OCI-LY7 (cell line): ENCODE data around the gene LDHB. TPM values are rescaled to one million over a fixed set of nuclear protein-coding genes. Genes with fewer than 3 reads are reported as not detected.

Source experiments
- BruUV-seq: library from RNA; stranded (reverse); fragments of 400-500 nt; replicated peaks from 2 replicates; lab custom pipeline; 2021; lab: Mats Ljungman, UMichigan
- CTCF ChIA-PET: fragments of 300-600 bp; sonication (Branson Sonifier 250); formaldehyde crosslinking; loops from one replicate; lab custom pipeline; 2022; ENCODE audit warnings: antibody characterized with exemption; ENCODE audit not compliant: unreplicated experiment; lab: Charles Lee
- POLR2A ChIA-PET: fragments of 300-600 bp; sonication (Branson Sonifier 250); formaldehyde crosslinking; loops from one replicate; lab custom pipeline; 2022; ENCODE audit warnings: antibody characterized with exemption; lab: Charles Lee
- DNase-seq: peaks from one replicate; pipeline ENCODE4 v3.0.0-alpha.2; 2015; ENCODE audit warnings: low spot score
- H2AFZ ChIP-seq: fragments of 200-600 bp; sonication (generic), shearing (Covaris generic); 2 replicates; pipeline ENCODE4 v1.6.1; 2014; ENCODE audit warnings: mild to moderate bottlenecking, antibody characterized with exemption, low read length, moderate library complexity
- H3K27ac ChIP-seq: fragments of 200-600 bp; sonication (generic); 2 replicates; pipeline ENCODE4 v1.5.1; 2014; ENCODE audit warnings: mixed run types, low read depth, mild to moderate bottlenecking, moderate library complexity, low read length, inconsistent platforms; ENCODE audit not compliant: poor library complexity, severe bottlenecking
- H3K36me3 ChIP-seq: fragments of 200-600 bp; sonication (generic); 2 replicates; pipeline ENCODE4 v1.6.1; 2014; ENCODE audit warnings: mild to moderate bottlenecking, antibody characterized with exemption, low read length, moderate library complexity, mixed read lengths; ENCODE audit not compliant: insufficient read depth
- H3K4me1 ChIP-seq: fragments of 200-600 bp; sonication (generic); 2 replicates; pipeline ENCODE4 v1.5.1; 2014; ENCODE audit warnings: mild to moderate bottlenecking, low read length; ENCODE audit not compliant: insufficient read depth, poor library complexity, severe bottlenecking
- H3K4me2 ChIP-seq: fragments of 200-600 bp; sonication (generic); 2 replicates; pipeline ENCODE4 v1.6.1; 2014; ENCODE audit warnings: mild to moderate bottlenecking, low read length
- H3K4me3 ChIP-seq: fragments of 200-600 bp; sonication (generic); 2 replicates; pipeline ENCODE4 v1.5.1; 2014; ENCODE audit warnings: mild to moderate bottlenecking, low read depth, low read length; ENCODE audit not compliant: poor library complexity, severe bottlenecking
- H3K79me2 ChIP-seq: fragments of 200-600 bp; sonication (generic); 2 replicates; pipeline ENCODE4 v1.6.1; 2016; ENCODE audit warnings: low read depth, mild to moderate bottlenecking, low read length, moderate library complexity, mixed read lengths; ENCODE audit not compliant: insufficient read depth
- H3K9me2 ChIP-seq: fragments of 200-600 bp; sonication (generic); 2 replicates; pipeline ENCODE4 v1.6.1; 2016; ENCODE audit warnings: mild to moderate bottlenecking, low read length, mixed read lengths; ENCODE audit not compliant: insufficient read depth
- H3K9me3 ChIP-seq: fragments of 200-600 bp; sonication (generic); 2 replicates; pipeline ENCODE4 v1.6.1; 2014; ENCODE audit warnings: mild to moderate bottlenecking, mixed run types, low read length, mixed read lengths
- H4K20me1 ChIP-seq: fragments of 200-600 bp; sonication (generic); 2 replicates; pipeline ENCODE4 v1.6.1; 2014; ENCODE audit warnings: mild to moderate bottlenecking, antibody characterized with exemption, low read length, moderate library complexity, mixed read lengths; ENCODE audit not compliant: insufficient read depth
- EZH2phosphoT487 ChIP-seq: fragments of 200-600 bp; sonication (generic); IDR thresholded peaks from 2 replicates; pipeline ENCODE4 v1.6.1; 2018; ENCODE audit warnings: low read depth, borderline replicate concordance, mild to moderate bottlenecking, mixed run types, antibody characterized with exemption, low read length, moderate library complexity, mixed read lengths
- intact Hi-C: fragments of 100-400 bp; cut with micrococcal nuclease; formaldehyde crosslinking; loops from one replicate; pipeline ENCODE4 v1.10.0; 2022; ENCODE audit not compliant: unreplicated experiment
- total RNA-seq, 2 experiments: library from RNA; depleted of rRNA in 1 of 2; stranded (reverse); fragments of >200 nt in 1 of 2; shearing (Covaris generic) in 1 of 2; gene quantifications; 2 replicates each; pipeline ENCODE4 v1.2.3, GENCODE V29; 2014 to 2022
- TF ChIP-seq, protein P1 (sequence below): fragments of 200-600 bp; sonication (generic); conservative IDR thresholded peaks from 2 replicates; pipeline ENCODE4 v1.5.1; 2014; ENCODE audit warnings: mild to moderate bottlenecking, antibody characterized with exemption, low read length, moderate library complexity, mixed read lengths

The LDHB gene
- total RNA-seq, 2 experiments from 2014 or later: 551 to 999 TPM

DNA sequence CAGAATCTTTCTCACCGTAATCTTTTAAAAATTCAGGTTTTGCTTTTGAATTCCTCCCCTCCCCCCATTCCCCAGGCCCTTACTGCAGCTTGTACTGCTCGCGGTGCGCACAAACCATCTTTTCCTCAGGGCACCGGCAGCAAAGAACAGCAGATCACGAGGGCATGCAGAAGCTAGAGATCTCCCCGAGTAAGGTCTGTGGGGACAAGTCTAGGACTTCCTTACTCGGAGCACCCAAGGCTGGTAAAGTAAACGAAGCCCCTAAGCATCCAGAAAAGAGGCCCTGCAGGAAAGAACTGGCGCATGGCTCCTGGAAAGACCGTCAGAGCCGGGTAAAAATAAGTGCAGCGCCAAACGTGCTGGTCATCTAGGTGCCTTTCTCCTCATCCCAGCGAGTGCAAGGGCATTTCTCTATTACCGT is 727 bp downstream of the LDHB start:
- peaks cover 26% of the 10 kb centered on the region for H3K4me1 ChIP-seq
- peak overlapping the region; percentile 88 for H3K4me2 ChIP-seq
- H3K27ac ChIP-seq: peak overlapping the region; percentile 81
- CTCF ChIA-PET: no interaction called here
- H3K4me3 ChIP-seq: peak overlapping the region; percentile 89
- no peaks in the 10 kb centered on the region; the same call in 1 of the 2 replicates for H3K9me3 ChIP-seq
- peak; percentile 67 for DNase-seq
- peak overlapping the region; percentile 75; the same call in 1 of the 2 replicates for H2AFZ ChIP-seq
- peaks cover 52% of the 10 kb centered on the region for H3K36me3 ChIP-seq
- H3K9me2 ChIP-seq: no peaks in the 10 kb centered on the region
- intact Hi-C loops: loop anchor here (1.0 to 5.0 kb wide), 4 partner anchors 130 to 887 kb away; partner anchors contain the start of genes C2CD5, GOLT1B, PYROXD1 and RECQL
- BruUV-seq: no TSS peak
- H4K20me1 ChIP-seq: peaks cover 43% of the 10 kb centered on the region
- H3K79me2 ChIP-seq: peaks cover 62% of the 10 kb centered on the region
- POLR2A ChIA-PET: interaction anchor here (0.6 to 2.2 kb wide), 9 partner anchors 8 to 1029 kb away, joined by 3 to 11 read pairs (median 7); partner anchors contain the start of genes GOLT1B, PYROXD1 and RECQL
- TF ChIP-seq EZH2phosphoT487: no peak
- TF ChIP-seq, protein P1, sequence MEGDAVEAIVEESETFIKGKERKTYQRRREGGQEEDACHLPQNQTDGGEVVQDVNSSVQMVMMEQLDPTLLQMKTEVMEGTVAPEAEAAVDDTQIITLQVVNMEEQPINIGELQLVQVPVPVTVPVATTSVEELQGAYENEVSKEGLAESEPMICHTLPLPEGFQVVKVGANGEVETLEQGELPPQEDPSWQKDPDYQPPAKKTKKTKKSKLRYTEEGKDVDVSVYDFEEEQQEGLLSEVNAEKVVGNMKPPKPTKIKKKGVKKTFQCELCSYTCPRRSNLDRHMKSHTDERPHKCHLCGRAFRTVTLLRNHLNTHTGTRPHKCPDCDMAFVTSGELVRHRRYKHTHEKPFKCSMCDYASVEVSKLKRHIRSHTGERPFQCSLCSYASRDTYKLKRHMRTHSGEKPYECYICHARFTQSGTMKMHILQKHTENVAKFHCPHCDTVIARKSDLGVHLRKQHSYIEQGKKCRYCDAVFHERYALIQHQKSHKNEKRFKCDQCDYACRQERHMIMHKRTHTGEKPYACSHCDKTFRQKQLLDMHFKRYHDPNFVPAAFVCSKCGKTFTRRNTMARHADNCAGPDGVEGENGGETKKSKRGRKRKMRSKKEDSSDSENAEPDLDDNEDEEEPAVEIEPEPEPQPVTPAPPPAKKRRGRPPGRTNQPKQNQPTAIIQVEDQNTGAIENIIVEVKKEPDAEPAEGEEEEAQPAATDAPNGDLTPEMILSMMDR: no peak

- Histone ChIP-seq H4K20me1 (peaks cover 54% of the 10 kb centered on the region), H3K79me2 (peaks cover 74% of the 10 kb centered on the region), H3K4me3 (peak overlapping the region; percentile 89), H3K4me1 (peaks cover 26% of the 10 kb centered on the region), H3K36me3 (peaks cover 66% of the 10 kb centered on the region), H3K4me2 (peak overlapping the region; percentile 88), H3K27ac (no peak overlapping the region), H2AFZ (no peak overlapping the region), H3K9me2 (no peaks in the 10 kb centered on the region), H3K9me3 (no peaks in the 10 kb centered on the region; the same call in 1 of the 2 replicates)
- DNase-seq: no peak
- POLR2A ChIA-PET: interaction anchor here (0.7 to 0.9 kb wide), 2 partner anchors 22 to 153 kb away, joined by 3 read pairs; no protein-coding TSS in a partner anchor
- CTCF ChIA-PET: no interaction called here
- TF ChIP-seq, protein P1: no peak
- TF ChIP-seq EZH2phosphoT487: no peak
- intact Hi-C loops: loop anchor here (5.0 kb wide), 1 partner anchor 128 kb away; the partner anchor contains the start of gene SPX
- no TSS peak for BruUV-seq
Observed at GRCh38 chr12:21655591-21655990, 2.1 kb downstream of the LDHB start.

GRCh38 chr12:21651821-21652220 is 5.8 kb downstream of the LDHB start:
- Histone ChIP-seq H3K9me3 (no peaks in the 10 kb centered on the region), H3K4me3 (no peak overlapping the region), H3K4me1 (peaks cover 21% of the 10 kb centered on the region), H3K79me2 (peaks cover 87% of the 10 kb centered on the region), H3K27ac (no peak overlapping the region), H2AFZ (no peak overlapping the region), H3K4me2 (no peak overlapping the region), H4K20me1 (peaks cover 75% of the 10 kb centered on the region), H3K9me2 (no peaks in the 10 kb centered on the region), H3K36me3 (peaks cover 100% of the 10 kb centered on the region)
- DNase-seq: no peak
- no TSS peak for BruUV-seq
- intact Hi-C loops: no loop called here
- POLR2A ChIA-PET: interaction anchor here (0.6 to 1.6 kb wide), 12 partner anchors 9 to 834 kb away, joined by 3 to 8 read pairs (median 3); partner anchors contain the start of genes GOLT1B and RECQL
- CTCF ChIA-PET: no interaction called here
- TF ChIP-seq, protein P1: no peak
- TF ChIP-seq EZH2phosphoT487: no peak
